Hepatic stellate cell (primary cell): ENCODE data around the gene ALAS2.
A peak's percentile ranks its signal among the peaks of the same experiment; 100 is the strongest.
"Not testable (repeated sequence)": the region's sequence is repeated elsewhere in the genome, so short reads cannot be mapped to it uniquely, and the experiment has no call there.

Experiments used
- DNase-seq: peaks from one replicate; pipeline ENCODE4 v3.0.0; 2011; ENCODE audit warnings: low spot score

ALAS2 gene

GRCh38 chrX:55005256-55005655 is 25.5 kb downstream of the ALAS2 start:
- DNase-seq: no peak

GRCh38 chrX:55004231-55004630 is 26.5 kb downstream of the ALAS2 start:
- no peak for DNase-seq

- DNase-seq: peak; percentile 75
These were observed 30.8 kb downstream of the ALAS2 start, which contains the start of gene APEX2 for GRCh38 chrX:54999717-55000598. Gene APEX2, plus strand, starts transcription at chrX:55000363. Its CDS starts 60 bp downstream, at chrX:55000423.

GRCh38 chrX:54995621-54996020 is 35.2 kb downstream of the ALAS2 start:
- DNase-seq: no peak

- DNase-seq: no peak
These were observed 36.0 kb downstream of the ALAS2 start for GRCh38 chrX:54994668-54995351.

GRCh38 chrX:54994099-54994498 is 36.7 kb downstream of the ALAS2 start, which contains the start of gene PFKFB1:
Gene PFKFB1, minus strand, starts transcription at chrX:54994188. Its CDS starts 181 bp downstream, at chrX:54994007.
- DNase-seq: no peak

GRCh38 chrX:54992911-54993622 is 37.7 kb downstream of the ALAS2 start:
- DNase-seq: no peak

- DNase-seq: no peak
These were observed 39.1 kb downstream of the ALAS2 start for GRCh38 chrX:54991706-54992105.

GRCh38 chrX:54983306-54983705 is 47.5 kb downstream of the ALAS2 start:
- DNase-seq: not testable (repeated sequence)

- DNase-seq: no peak
These were observed 50.4 kb downstream of the ALAS2 start for GRCh38 chrX:54980334-54980733.

GRCh38 chrX:54979432-54979831 is 51.3 kb downstream of the ALAS2 start:
- DNase-seq: no peak

- no peak for DNase-seq
These were observed 52.3 kb downstream of the ALAS2 start for GRCh38 chrX:54978448-54978847.

GRCh38 chrX:54977387-54977786 is 53.4 kb downstream of the ALAS2 start:
- DNase-seq: no peak

GRCh38 chrX:54964766-54965497 is 65.8 kb downstream of the ALAS2 start:
- no peak for DNase-seq

GRCh38 chrX:54961750-54962149 is 69.0 kb downstream of the ALAS2 start:
- no peak for DNase-seq
